ENCODE measurements around the gene KIAA0232. TPM values are rescaled to one million over a fixed set of nuclear protein-coding genes. Genes with fewer than 3 reads are reported as not detected.

KIAA0232 gene
- total and polyA plus RNA-seq, 4 donors = 8.9 to 34.4 (median 18.5) TPM

- no peaks in the 10 kb centered on the region for H3K9me3 ChIP-seq (ENCODE audit: control insufficient read depth in 4 of 4, low read length in 3 of 4)
- TF ChIP-seq MAX (IDR thresholded peaks at IDR 0.05) = no peak
- TF ChIP-seq FOXA1 (IDR thresholded peaks at IDR 0.05) = no peak
- no peak for TF ChIP-seq JUND (IDR thresholded peaks at IDR 0.05)
- TF ChIP-seq GABPA (IDR thresholded peaks at IDR 0.05 in 1 of 2, conservative IDR thresholded peaks at IDR 0.05 in 1 of 2) = no peak
- no peak for TF ChIP-seq SP1 (IDR thresholded peaks at IDR 0.05)
- H3K27ac ChIP-seq (ENCODE audit: low read depth in 1 of 2, low read length in 2 of 2) = no peak overlapping the region
- no peak overlapping the region for H3K9ac ChIP-seq (ENCODE audit: low read depth in 1 of 2, low read length in 2 of 2)
- H3K4me1 ChIP-seq (ENCODE audit: control insufficient read depth in 4 of 4, insufficient read depth in 4 of 4, low read length in 3 of 4) = peaks cover 4 to 12% (median 7%) of the 10 kb centered on the region in 4 donors
- peaks cover 0 to 32% (median 19%) of the 10 kb centered on the region in 4 donors for H3K36me3 ChIP-seq (ENCODE audit: control insufficient read depth in 4 of 4, insufficient read depth in 3 of 4, low read depth in 1 of 4, low read length in 3 of 4)
- 92% methylated on average over 3 of the region's 3 CpGs for WGBS
- no peak overlapping the region for H3K4me3 ChIP-seq (ENCODE audit: low read depth in 1 of 3, low read length in 3 of 3)
- no peaks in the 10 kb centered on the region for H3K27me3 ChIP-seq (ENCODE audit: control insufficient read depth in 4 of 4, insufficient read depth in 4 of 4, low read length in 3 of 4)
- DNase-seq (ENCODE audit: low spot score) = peak; percentile 31
These were observed 101.9 kb downstream of the KIAA0232 start for GRCh38 chr4:6884341-6884870.

GRCh38 chr4:6885953-6886557 lies 103.5 kb downstream of the KIAA0232 start:
- peaks cover 0 to 20% (median 13%) of the 10 kb centered on the region in 4 donors for H3K36me3 ChIP-seq (ENCODE audit: control insufficient read depth in 4 of 4, insufficient read depth in 3 of 4, low read depth in 1 of 4, low read length in 3 of 4)
- DNase-seq (ENCODE audit: low spot score) = peak; percentile 37
- H3K27me3 ChIP-seq (ENCODE audit: control insufficient read depth in 4 of 4, insufficient read depth in 4 of 4, low read length in 3 of 4) = no peaks in the 10 kb centered on the region
- H3K9ac ChIP-seq (ENCODE audit: low read depth in 1 of 2, low read length in 2 of 2) = peak overlapping the region in 1 of 2 donors; percentile 28
- H3K9me3 ChIP-seq (ENCODE audit: control insufficient read depth in 4 of 4, low read length in 3 of 4) = peaks cover 0 to 3% (median 0%) of the 10 kb centered on the region in 4 donors
- 36% methylated on average over 15 of the region's 15 CpGs for WGBS
- peak; percentile 13 for TF ChIP-seq FOXA2 (IDR thresholded peaks at IDR 0.05)
- TF ChIP-seq REST (IDR thresholded peaks at IDR 0.05) = peak; percentile 40
- peak in 1 of 2 donors; percentile 18 for TF ChIP-seq HNF4A (conservative IDR thresholded peaks at IDR 0.05)
- peak in 1 of 2 donors; percentile 51 for TF ChIP-seq RXRA (IDR thresholded peaks at IDR 0.05)
- no peak for TF ChIP-seq NR2F2 (IDR thresholded peaks at IDR 0.05)
- TF ChIP-seq YY1 (IDR thresholded peaks at IDR 0.05) = peak; percentile 44
- TF ChIP-seq RAD21 (IDR thresholded peaks at IDR 0.05) = peak; percentile 61 to 73
- peak; percentile 38 for TF ChIP-seq CTCF (IDR thresholded peaks at IDR 0.05; ENCODE audit: low read depth, low read length, missing input control)
- TF ChIP-seq ATF3 (IDR thresholded peaks at IDR 0.05) = no peak
- no peak for TF ChIP-seq FOXA1 (IDR thresholded peaks at IDR 0.05)
- TF ChIP-seq SP1 (IDR thresholded peaks at IDR 0.05) = peak; percentile 38
- peak in 1 of 2 donors; percentile 12 for TF ChIP-seq JUND (IDR thresholded peaks at IDR 0.05)
- peak overlapping the region; percentile 77 to 80 for H3K27ac ChIP-seq (ENCODE audit: low read depth in 1 of 2, low read length in 2 of 2)
- H3K4me3 ChIP-seq (ENCODE audit: low read depth in 1 of 3, low read length in 3 of 3) = no peak overlapping the region
- H3K4me1 ChIP-seq (ENCODE audit: control insufficient read depth in 4 of 4, insufficient read depth in 4 of 4, low read length in 3 of 4) = peaks cover 4 to 12% (median 7%) of the 10 kb centered on the region in 4 donors
